ENCODE results near the gene MAOB.

DNA sequence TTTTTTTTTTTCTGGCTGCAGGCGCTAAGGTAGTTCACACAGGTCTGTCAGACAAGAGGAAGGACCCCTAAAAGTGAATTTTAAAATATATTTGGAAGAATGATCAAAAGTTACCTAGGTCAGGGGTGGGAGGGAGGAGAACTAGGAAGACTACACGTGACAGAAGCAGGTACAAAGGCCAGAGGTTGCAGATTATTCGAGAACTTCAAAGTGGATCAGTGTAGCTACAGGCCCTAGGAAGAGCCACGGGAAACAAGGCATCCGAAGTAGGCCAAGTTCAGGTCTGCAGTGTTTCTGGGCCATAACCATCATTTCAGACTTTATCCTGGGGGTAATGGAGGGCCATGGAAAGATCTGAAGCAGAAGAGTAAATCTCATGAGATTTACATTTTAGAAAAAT, 16.5 kb downstream of the MAOB start:
- TF ChIP-seq, protein P1, sequence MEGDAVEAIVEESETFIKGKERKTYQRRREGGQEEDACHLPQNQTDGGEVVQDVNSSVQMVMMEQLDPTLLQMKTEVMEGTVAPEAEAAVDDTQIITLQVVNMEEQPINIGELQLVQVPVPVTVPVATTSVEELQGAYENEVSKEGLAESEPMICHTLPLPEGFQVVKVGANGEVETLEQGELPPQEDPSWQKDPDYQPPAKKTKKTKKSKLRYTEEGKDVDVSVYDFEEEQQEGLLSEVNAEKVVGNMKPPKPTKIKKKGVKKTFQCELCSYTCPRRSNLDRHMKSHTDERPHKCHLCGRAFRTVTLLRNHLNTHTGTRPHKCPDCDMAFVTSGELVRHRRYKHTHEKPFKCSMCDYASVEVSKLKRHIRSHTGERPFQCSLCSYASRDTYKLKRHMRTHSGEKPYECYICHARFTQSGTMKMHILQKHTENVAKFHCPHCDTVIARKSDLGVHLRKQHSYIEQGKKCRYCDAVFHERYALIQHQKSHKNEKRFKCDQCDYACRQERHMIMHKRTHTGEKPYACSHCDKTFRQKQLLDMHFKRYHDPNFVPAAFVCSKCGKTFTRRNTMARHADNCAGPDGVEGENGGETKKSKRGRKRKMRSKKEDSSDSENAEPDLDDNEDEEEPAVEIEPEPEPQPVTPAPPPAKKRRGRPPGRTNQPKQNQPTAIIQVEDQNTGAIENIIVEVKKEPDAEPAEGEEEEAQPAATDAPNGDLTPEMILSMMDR (IDR thresholded peaks at IDR 0.05; ENCODE audit: low read length): no peak
- no peak for TF ChIP-seq EZH2 (IDR thresholded peaks at IDR 0.05; ENCODE audit: borderline replicate concordance, low read length)
